Measurements from ENCODE around the gene FOXD4L3.
"Not testable (repeated sequence)": the region's sequence is repeated elsewhere in the genome, so short reads cannot be mapped to it uniquely, and the experiment has no call there.

DNA sequence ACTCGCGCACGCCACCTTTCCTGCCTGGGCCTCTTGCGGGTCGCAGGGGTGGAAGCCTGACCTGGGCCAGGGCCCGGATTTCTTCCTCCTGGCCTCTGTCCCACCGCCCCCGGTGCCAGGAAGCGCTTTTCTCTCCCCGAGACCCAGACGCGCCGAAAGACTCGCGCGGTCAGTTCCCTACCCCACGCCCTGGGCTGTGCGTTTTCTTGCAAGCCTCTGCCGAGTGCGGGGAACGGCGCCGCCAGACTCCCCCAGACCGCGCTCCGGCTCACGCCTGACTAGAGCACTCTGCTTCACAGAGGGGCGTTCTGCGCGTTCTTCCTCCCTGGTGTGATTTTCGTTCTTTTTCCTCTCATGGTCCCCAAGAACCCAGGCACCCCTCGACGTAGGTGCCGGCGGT lies 4.5 kb downstream of the FOXD4L3 start:
- not testable (repeated sequence) for TF ChIP-seq EZH2 (IDR thresholded peaks at IDR 0.05; ENCODE audit: low read depth)
- TF ChIP-seq, protein P1, sequence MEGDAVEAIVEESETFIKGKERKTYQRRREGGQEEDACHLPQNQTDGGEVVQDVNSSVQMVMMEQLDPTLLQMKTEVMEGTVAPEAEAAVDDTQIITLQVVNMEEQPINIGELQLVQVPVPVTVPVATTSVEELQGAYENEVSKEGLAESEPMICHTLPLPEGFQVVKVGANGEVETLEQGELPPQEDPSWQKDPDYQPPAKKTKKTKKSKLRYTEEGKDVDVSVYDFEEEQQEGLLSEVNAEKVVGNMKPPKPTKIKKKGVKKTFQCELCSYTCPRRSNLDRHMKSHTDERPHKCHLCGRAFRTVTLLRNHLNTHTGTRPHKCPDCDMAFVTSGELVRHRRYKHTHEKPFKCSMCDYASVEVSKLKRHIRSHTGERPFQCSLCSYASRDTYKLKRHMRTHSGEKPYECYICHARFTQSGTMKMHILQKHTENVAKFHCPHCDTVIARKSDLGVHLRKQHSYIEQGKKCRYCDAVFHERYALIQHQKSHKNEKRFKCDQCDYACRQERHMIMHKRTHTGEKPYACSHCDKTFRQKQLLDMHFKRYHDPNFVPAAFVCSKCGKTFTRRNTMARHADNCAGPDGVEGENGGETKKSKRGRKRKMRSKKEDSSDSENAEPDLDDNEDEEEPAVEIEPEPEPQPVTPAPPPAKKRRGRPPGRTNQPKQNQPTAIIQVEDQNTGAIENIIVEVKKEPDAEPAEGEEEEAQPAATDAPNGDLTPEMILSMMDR (conservative IDR thresholded peaks at IDR 0.05): not testable (repeated sequence)
